T-cell (primary cell): ENCODE measurements around the gene RTN1. TPM values are rescaled to one million over a fixed set of nuclear protein-coding genes. Genes with fewer than 3 reads are reported as not detected.

Source experiments
- ATAC-seq, 4 experiments: fragments of 200-7000 bp in 3 of 4; fragments of 150-1000 bp in 1 of 4; cut with Tn5 transposase; replicated peaks in 1 of 4; 1 replicate in 3 of 4; 2 replicates in 1 of 4; pipeline ENCODE4 v1.10.0; 2021; ENCODE audit warnings: moderate library complexity in 3 of 4, mild to moderate bottlenecking in 2 of 4, moderate number of reproducible peaks in 1 of 4
- CTCF ChIA-PET, 2 donors: fragments of 300-600 bp; sonication (Branson Sonifier 250); formaldehyde crosslinking; loops; one replicate each; lab custom pipeline; 2022; ENCODE audit warnings: antibody characterized with exemption in 2 of 2; lab: Charles Lee
- POLR2A ChIA-PET, 2 donors: fragments of 300-600 bp; sonication (Branson Sonifier 250); formaldehyde crosslinking; loops; one replicate each; lab custom pipeline; 2022; ENCODE audit warnings: antibody characterized with exemption in 2 of 2; lab: Charles Lee
- DNase-seq, 35 experiments: peaks; one replicate each; pipeline versions ENCODE4 v3.0.0 to v3.0.0-alpha.2; 2013 to 2023
- H3K27ac ChIP-seq: one replicate; pipeline ENCODE4 v1.5.1; 2013; ENCODE audit warnings: low read length
- H3K27me3 ChIP-seq, 2 experiments: replicated peaks in 1 of 2; 1 replicate in 1 of 2; 2 replicates in 1 of 2; pipeline versions ENCODE4 v1.6.1 to v1.7.0; 2013; ENCODE audit warnings: low read length in 1 of 2, mixed read lengths in 1 of 2; ENCODE audit not compliant: control insufficient read depth in 2 of 2, insufficient read depth in 2 of 2; ENCODE audit errors: extremely low read depth in 1 of 2
- H3K36me3 ChIP-seq, 2 donors: 1 replicate in 1 of 2; 2 replicates in 1 of 2; pipeline versions ENCODE4 v1.6.1 to v1.7.0; 2013; ENCODE audit warnings: low read length in 1 of 2; ENCODE audit not compliant: control insufficient read depth in 2 of 2, insufficient read depth in 1 of 2; ENCODE audit errors: extremely low read depth in 1 of 2
- H3K4me1 ChIP-seq, 2 experiments: 1 replicate in 1 of 2; 2 replicates in 1 of 2; pipeline versions ENCODE4 v1.6.1 to v1.7.0; 2013; ENCODE audit warnings: low read length in 2 of 2, mixed read lengths in 1 of 2; ENCODE audit not compliant: insufficient read depth in 2 of 2, control insufficient read depth in 1 of 2; ENCODE audit errors: extremely low read depth in 1 of 2
- H3K4me3 ChIP-seq, 2 donors: 1 replicate in 1 of 2; 2 replicates in 1 of 2; pipeline versions ENCODE4 v1.5.1 to v1.7.0; 2013; ENCODE audit warnings: mild to moderate bottlenecking in 2 of 2, low read length in 1 of 2, moderate library complexity in 1 of 2; ENCODE audit not compliant: control insufficient read depth in 1 of 2; ENCODE audit errors: extremely low read depth in 1 of 2
- H3K9me3 ChIP-seq: 2 replicates; pipeline ENCODE4 v1.7.0; 2013
- H3K27ac Mint-ChIP-seq, 2 donors: one replicate each; pipeline ENCODE4 v1.8.0; 2020 to 2021; ENCODE audit warnings: mild to moderate bottlenecking in 2 of 2, mixed read lengths in 2 of 2
- H3K27me3 Mint-ChIP-seq, 2 donors: one replicate each; pipeline ENCODE4 v1.8.0; 2021 to 2022; ENCODE audit warnings: mixed read lengths in 2 of 2
- H3K36me3 Mint-ChIP-seq: one replicate; pipeline ENCODE4 v1.8.0; 2021; ENCODE audit warnings: mixed read lengths
- H3K4me1 Mint-ChIP-seq, 3 donors: one replicate each; pipeline ENCODE4 v1.8.0; 2020 to 2022; ENCODE audit warnings: mixed read lengths in 3 of 3, mild to moderate bottlenecking in 1 of 3
- H3K4me3 Mint-ChIP-seq, 3 donors: one replicate each; pipeline ENCODE4 v1.8.0; 2020 to 2022; ENCODE audit warnings: mild to moderate bottlenecking in 3 of 3, mixed read lengths in 3 of 3, moderate library complexity in 3 of 3
- H3K9me3 Mint-ChIP-seq, 3 donors: one replicate each; pipeline ENCODE4 v1.8.0; 2020 to 2022; ENCODE audit warnings: mixed read lengths in 3 of 3
- WGBS: methylation state at CpG from one replicate; pipeline ENCODE4 v1.1.5; 2013; ENCODE audit warnings: missing lambda C conversion rate; ENCODE audit not compliant: insufficient coverage; 5-methylcytosine and 5-hydroxymethylcytosine counted together
- total RNA-seq, 35 experiments: library from RNA in 6 of 35; stranded (reverse) in 6 of 35; fragments of 120-200 nt in 1 of 35; gene quantifications; one replicate each; pipeline versions ENCODE4 v1.2.1 to v1.2.4 and lab custom pipeline; 2013 to 2026

Gene RTN1
- total RNA-seq, 5 donors from 2014 or later (not counting 1 experiment from before 2014, with no cell fraction given) = 0.25 TPM; not detected in 4

DNA sequence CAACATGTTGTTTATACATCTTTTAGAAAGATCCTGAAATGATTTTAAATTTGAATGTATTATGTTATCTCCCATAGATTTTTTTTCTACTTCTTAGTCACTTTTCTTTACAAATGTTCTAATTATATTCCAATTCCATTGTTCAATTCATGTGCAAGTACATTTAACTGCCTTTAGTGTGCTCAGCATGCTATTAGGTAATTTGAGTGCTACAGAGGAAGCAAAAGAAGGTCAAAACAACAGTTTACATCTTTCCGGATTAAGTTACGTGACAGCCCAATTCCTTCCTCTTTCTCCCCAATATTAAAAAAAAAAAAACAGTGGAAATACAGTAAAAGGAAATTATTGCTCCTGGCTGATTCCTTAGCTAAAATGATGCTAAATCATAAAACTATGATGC, 98.3 kb downstream of the RTN1 start:
- no peak for ATAC-seq
- Mint-ChIP-seq H3K36me3 (no peaks in the 10 kb centered on the region), H3K27ac (no peak overlapping the region), H3K27me3 (peaks cover 2 to 7% of the 10 kb centered on the region in 2 donors), H3K9me3 (no peaks in the 10 kb centered on the region), H3K4me1 (no peaks in the 10 kb centered on the region), H3K4me3 (no peak overlapping the region)
- no peak for DNase-seq
- Histone ChIP-seq H3K27me3 (no peaks in the 10 kb centered on the region), H3K4me1 (no peaks in the 10 kb centered on the region), H3K36me3 (no peaks in the 10 kb centered on the region), H3K9me3 (no peaks in the 10 kb centered on the region), H3K27ac (no peak overlapping the region), H3K4me3 (no peak overlapping the region)
- WGBS = no CpG with 5 or more reads among the region's 2 CpGs
- ChIA-PET POLR2A (no interaction called here), CTCF (no interaction called here)

DNA sequence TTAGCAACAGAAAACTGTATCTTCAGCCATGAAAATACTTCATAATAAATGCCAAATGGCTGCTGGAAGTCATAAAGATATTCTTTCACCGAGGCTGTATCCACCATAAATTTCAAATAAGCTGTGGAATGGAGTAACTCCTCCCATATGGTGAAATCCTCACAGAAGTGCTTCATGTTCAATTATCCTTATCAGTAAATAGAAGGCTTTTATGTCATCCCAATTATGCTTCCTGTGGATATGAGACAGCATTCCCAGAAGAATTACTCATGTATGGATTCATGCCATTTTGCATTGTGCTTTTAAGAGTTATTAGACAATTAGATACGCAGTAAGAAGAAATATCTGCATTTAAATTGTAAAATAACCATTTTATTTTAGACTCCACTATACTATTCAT, 99.0 kb downstream of the RTN1 start:
- Mint-ChIP-seq H3K4me1 (no peaks in the 10 kb centered on the region), H3K27me3 (peaks cover 2 to 9% of the 10 kb centered on the region in 2 donors), H3K9me3 (no peaks in the 10 kb centered on the region), H3K4me3 (no peak overlapping the region), H3K36me3 (no peaks in the 10 kb centered on the region), H3K27ac (no peak overlapping the region)
- ChIA-PET POLR2A (no interaction called here), CTCF (interaction anchor here in 1 of 2 donors (0.6 kb wide), 1 partner anchor 63 kb away, joined by 3 read pairs; no protein-coding TSS in a partner anchor)
- no peak for ATAC-seq
- Histone ChIP-seq H3K36me3 (no peaks in the 10 kb centered on the region), H3K27me3 (no peaks in the 10 kb centered on the region), H3K4me1 (no peaks in the 10 kb centered on the region), H3K4me3 (no peak overlapping the region), H3K9me3 (no peaks in the 10 kb centered on the region), H3K27ac (no peak overlapping the region)
- WGBS = no CpG with 5 or more reads among the region's 2 CpGs
- no peak for DNase-seq

DNA sequence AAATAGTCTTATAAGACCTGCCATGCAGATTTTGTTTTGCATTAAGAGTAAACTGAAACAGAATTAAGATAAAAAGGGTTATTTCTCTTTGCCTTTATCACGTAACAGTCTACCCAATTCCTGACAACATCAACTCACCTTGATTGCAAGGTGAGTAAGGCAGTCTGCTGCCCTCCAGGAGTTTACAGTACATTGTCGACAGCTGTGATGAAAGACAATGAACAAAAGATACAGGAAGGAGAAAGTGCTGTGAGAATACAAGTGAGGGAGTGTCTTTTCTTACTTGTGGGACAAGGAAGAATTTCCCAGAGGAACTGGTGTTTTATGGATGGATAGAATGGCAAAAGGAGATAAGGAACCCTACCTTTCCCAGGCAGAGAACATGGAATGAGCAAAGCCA, 101.0 kb downstream of the RTN1 start:
- Mint-ChIP-seq H3K9me3 (no peaks in the 10 kb centered on the region), H3K27ac (no peak overlapping the region), H3K27me3 (peaks cover 2 to 9% of the 10 kb centered on the region in 2 donors), H3K4me1 (no peaks in the 10 kb centered on the region), H3K4me3 (no peak overlapping the region), H3K36me3 (no peaks in the 10 kb centered on the region)
- CTCF ChIA-PET = no interaction called here
- ATAC-seq (no peak), DNase-seq (no peak)
- no peaks in the 10 kb centered on the region for H3K9me3 ChIP-seq
- no CpG with 5 or more reads among the region's 2 CpGs for WGBS
- POLR2A ChIA-PET = no interaction called here
- H3K4me3 ChIP-seq = no peak overlapping the region
- no peaks in the 10 kb centered on the region for H3K27me3 ChIP-seq
- no peaks in the 10 kb centered on the region for H3K4me1 ChIP-seq
- H3K36me3 ChIP-seq = no peaks in the 10 kb centered on the region
- no peak overlapping the region for H3K27ac ChIP-seq

DNA sequence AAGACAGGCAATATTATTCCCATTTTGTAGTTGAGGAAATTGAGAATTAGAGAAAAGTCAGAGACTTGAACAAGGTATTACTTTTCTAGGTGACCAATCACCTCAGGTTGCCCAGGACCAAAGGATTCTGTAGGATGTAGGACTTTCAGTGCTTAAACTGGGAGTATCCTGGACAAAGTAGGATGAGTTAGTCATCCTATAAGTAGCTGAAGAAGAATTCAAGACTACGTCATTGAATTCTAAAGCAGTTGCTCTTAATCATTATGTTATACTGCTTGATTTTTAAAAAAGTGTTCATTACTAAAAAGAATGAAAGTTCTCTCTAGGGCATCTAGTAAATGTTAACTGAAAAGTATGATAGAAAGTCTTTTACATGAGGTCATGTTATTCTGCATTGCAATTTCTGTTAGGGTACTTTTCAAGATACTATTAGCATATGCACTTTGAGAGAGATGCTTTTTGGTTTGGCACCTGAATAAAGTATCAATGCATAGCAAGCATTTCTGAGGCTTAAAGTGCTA, 101.7 kb downstream of the RTN1 start:
- H3K9me3 Mint-ChIP-seq = no peaks in the 10 kb centered on the region
- no peak for ATAC-seq
- H3K27ac Mint-ChIP-seq = no peak overlapping the region
- POLR2A ChIA-PET = no interaction called here
- H3K4me1 Mint-ChIP-seq = no peaks in the 10 kb centered on the region
- H3K27me3 Mint-ChIP-seq = peaks cover 2 to 10% of the 10 kb centered on the region in 2 donors
- H3K36me3 Mint-ChIP-seq = no peaks in the 10 kb centered on the region
- H3K4me1 ChIP-seq = no peaks in the 10 kb centered on the region
- no peak overlapping the region for H3K4me3 ChIP-seq
- H3K9me3 ChIP-seq = no peaks in the 10 kb centered on the region
- DNase-seq = no peak
- H3K36me3 ChIP-seq = no peaks in the 10 kb centered on the region
- no peaks in the 10 kb centered on the region for H3K27me3 ChIP-seq
- no peak overlapping the region for H3K4me3 Mint-ChIP-seq
- no peak overlapping the region for H3K27ac ChIP-seq
- WGBS = no CpG with 5 or more reads among the region's 1 CpG
- CTCF ChIA-PET = no interaction called here

DNA sequence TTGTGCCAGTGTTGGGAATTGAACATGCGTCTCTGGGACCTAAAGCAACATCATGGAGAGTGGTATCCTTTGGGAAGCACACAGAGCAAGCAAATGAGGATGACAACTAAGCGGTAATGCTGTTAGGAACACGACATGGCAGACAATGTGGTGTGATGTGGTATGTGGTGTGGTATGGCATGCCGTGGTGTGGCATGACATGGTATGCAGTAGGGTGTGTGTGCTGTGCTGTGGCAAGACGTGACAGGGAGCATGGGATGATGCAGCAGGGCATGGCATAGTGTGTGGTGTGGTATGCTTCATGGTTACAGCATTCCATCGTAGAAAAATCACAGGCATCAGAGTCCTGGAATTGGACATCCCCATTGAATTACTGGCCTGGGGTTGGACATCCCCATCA, 108.7 kb downstream of the RTN1 start:
- Mint-ChIP-seq H3K9me3 (no peaks in the 10 kb centered on the region), H3K36me3 (no peaks in the 10 kb centered on the region), H3K4me3 (no peak overlapping the region), H3K27me3 (peaks cover 0 to 23% of the 10 kb centered on the region in 2 donors), H3K4me1 (no peaks in the 10 kb centered on the region), H3K27ac (no peak overlapping the region)
- DNase-seq (no peak), ATAC-seq (no peak)
- POLR2A ChIA-PET = no interaction called here
- 69% methylated on average over 5 of the region's 6 CpGs for WGBS
- Histone ChIP-seq H3K27me3 (no peaks in the 10 kb centered on the region), H3K9me3 (no peaks in the 10 kb centered on the region), H3K4me3 (no peak overlapping the region), H3K36me3 (no peaks in the 10 kb centered on the region), H3K27ac (no peak overlapping the region), H3K4me1 (no peaks in the 10 kb centered on the region)
- CTCF ChIA-PET = no interaction called here

DNA sequence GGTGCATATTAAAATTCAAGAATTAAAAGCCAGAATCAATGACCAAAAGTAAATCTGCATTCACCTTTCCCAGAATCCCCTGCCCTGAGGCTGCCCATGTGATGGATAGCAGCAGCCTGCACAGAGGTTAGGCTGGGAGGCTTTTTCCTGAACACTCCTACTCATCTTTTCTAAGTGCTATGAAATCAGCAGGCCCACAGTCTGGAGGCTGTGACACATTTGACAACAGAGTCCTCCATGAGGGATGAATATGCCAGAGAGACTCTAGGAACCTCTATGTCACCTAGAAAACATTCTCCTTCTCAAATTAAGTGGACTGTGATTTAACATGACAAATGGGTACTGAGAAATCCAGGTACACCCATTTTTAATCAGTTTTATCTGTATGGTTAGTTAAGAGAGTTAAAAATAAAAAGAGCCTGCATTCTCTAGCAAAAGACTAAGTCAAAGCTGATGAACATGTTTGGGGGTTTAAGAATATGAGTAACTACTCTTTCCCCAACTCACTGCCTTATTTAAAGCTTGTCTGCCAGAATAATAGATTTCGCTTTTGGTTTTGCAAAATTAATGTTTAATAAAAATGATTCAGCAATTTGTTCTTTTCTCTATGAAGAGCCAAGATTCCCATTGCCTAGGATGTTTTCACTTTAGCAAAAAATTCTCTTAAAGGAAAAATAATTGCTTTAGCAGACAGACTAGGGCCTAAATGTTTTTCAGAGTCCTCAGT, 115.0 kb downstream of the RTN1 start:
- ChIA-PET POLR2A (no interaction called here), CTCF (no interaction called here)
- Histone ChIP-seq H3K4me3 (no peak overlapping the region), H3K4me1 (no peaks in the 10 kb centered on the region), H3K27ac (no peak overlapping the region), H3K9me3 (no peaks in the 10 kb centered on the region), H3K27me3 (peaks cover 0 to 3% of the 10 kb centered on the region in 2 experiments), H3K36me3 (no peaks in the 10 kb centered on the region)
- no peak overlapping the region for H3K4me3 Mint-ChIP-seq
- H3K36me3 Mint-ChIP-seq = no peaks in the 10 kb centered on the region
- DNase-seq (no peak), ATAC-seq (no peak)
- H3K27ac Mint-ChIP-seq = no peak overlapping the region
- H3K27me3 Mint-ChIP-seq = peaks cover 3 to 21% of the 10 kb centered on the region in 2 donors
- H3K9me3 Mint-ChIP-seq = peaks cover 0 to 4% (median 0%) of the 10 kb centered on the region in 3 donors
- H3K4me1 Mint-ChIP-seq = no peaks in the 10 kb centered on the region
- WGBS = no CpG with 5 or more reads among the region's 1 CpG
